ENCODE measurements around the gene FKBP8.
A peak's percentile ranks its signal among the peaks of the same experiment; 100 is the strongest.

The FKBP8 gene

GRCh38 chr19:18501351-18501750 lies 42.0 kb downstream of the FKBP8 start:
- no peak for DNase-seq

- no peak for DNase-seq
These were observed 42.6 kb downstream of the FKBP8 start for GRCh38 chr19:18500799-18501198.

- DNase-seq: no peak
These were observed 43.0 kb downstream of the FKBP8 start for GRCh38 chr19:18500376-18500775.

- DNase-seq: no peak
These were observed 44.2 kb downstream of the FKBP8 start for GRCh38 chr19:18499055-18499775.

GRCh38 chr19:18496980-18497256 lies 46.5 kb downstream of the FKBP8 start:
- DNase-seq: no peak

- DNase-seq: peak; percentile 79 to 88
These were observed 47.0 kb downstream of the FKBP8 start for GRCh38 chr19:18496167-18496979.

GRCh38 chr19:18495204-18495911 lies 48.0 kb downstream of the FKBP8 start:
- no peak for DNase-seq

- DNase-seq: peak in 1 of 2 donors; percentile 41
These were observed 49.1 kb downstream of the FKBP8 start for GRCh38 chr19:18494267-18494607.

- DNase-seq: no peak
These were observed 49.7 kb downstream of the FKBP8 start for GRCh38 chr19:18493440-18494266.

GRCh38 chr19:18491995-18492953 lies 51.1 kb downstream of the FKBP8 start:
- DNase-seq: no peak

- DNase-seq: peak in 1 of 2 donors; percentile 26
These were observed 52.6 kb downstream of the FKBP8 start for GRCh38 chr19:18490728-18491127.

GRCh38 chr19:18489627-18490184 lies 53.7 kb downstream of the FKBP8 start:
- no peak for DNase-seq

GRCh38 chr19:18488838-18489626 lies 54.3 kb downstream of the FKBP8 start:
- DNase-seq: no peak

- no peak for DNase-seq
These were observed 55.0 kb downstream of the FKBP8 start for GRCh38 chr19:18488403-18488723.

GRCh38 chr19:18487576-18488402 lies 55.6 kb downstream of the FKBP8 start:
- DNase-seq: no peak

- DNase-seq: no peak
These were observed 56.6 kb downstream of the FKBP8 start for GRCh38 chr19:18486746-18487145.

- no peak for DNase-seq
These were observed 58.4 kb downstream of the FKBP8 start for GRCh38 chr19:18484992-18485391.

- no peak for DNase-seq
These were observed 60.1 kb downstream of the FKBP8 start for GRCh38 chr19:18483119-18483890.
